K562 (cell line): Measurements from ENCODE around the gene PRKCE. TPM values are rescaled to one million over a fixed set of nuclear protein-coding genes. Genes with fewer than 3 reads are reported as not detected.

ENCODE experiments used
- ATAC-seq: fragments of 200-7000 bp; cut with Tn5 transposase; 3 replicates; pipeline ENCODE4 v1.9.1; 2020; ENCODE audit warnings: moderate library complexity
- BruUV-seq: library from RNA; stranded (reverse); fragments of 400-500 nt; replicated peaks from 2 replicates; lab custom pipeline; 2021; lab: Mats Ljungman, UMichigan
- CTCF ChIA-PET: fragments of 300-600 bp; formaldehyde crosslinking; extraction: SDS; loops from one replicate; lab custom pipeline; 2021; ENCODE audit warnings: low intra/inter-chr PET ratio; lab: Yijun Ruan, JAX
- POLR2A ChIA-PET: fragments of 300-600, 350-650 bp; sonication (Branson Sonifier 250); formaldehyde crosslinking; extraction: SDS; loops from one replicate; lab custom pipeline; 2021; ENCODE audit warnings: antibody characterized with exemption, inconsistent platforms; lab: Yijun Ruan, JAX
- DNase-seq, 4 experiments: peaks; one replicate each; pipeline versions ENCODE4 v3.0.0 to v3.0.0-alpha.2; 2011 to 2018; ENCODE audit warnings: low spot score in 3 of 4, mixed read lengths in 3 of 4; ENCODE audit errors: extremely low read depth in 1 of 4
- FAIRE-seq: peaks from 2 replicates; lab custom pipeline; 2011; peaks lifted over from hg19 to GRCh38; lab: Jason Lieb, UNC
- H2AFZ ChIP-seq: 2 replicates; pipeline ENCODE4 v1.6.0; 2011; ENCODE audit warnings: low read depth, low read length, control low read depth, inconsistent platforms
- H3K27ac ChIP-seq: fragments of 200-600 bp; 3 replicates; pipeline ENCODE4 v1.8.0; 2011; ENCODE audit warnings: low read depth, mild to moderate bottlenecking, control low read depth, inconsistent platforms, low read length, moderate library complexity, mixed read lengths; ENCODE audit errors: extremely low read depth
- H3K27me3 ChIP-seq, 2 experiments: fragments of 300-600 bp in 1 of 2; 2 replicates in 1 of 2; 3 replicates in 1 of 2; pipeline versions ENCODE4 v1.6.0 to v1.8.0; 2011; ENCODE audit warnings: inconsistent platforms in 2 of 2, low read length in 2 of 2, mild to moderate bottlenecking in 1 of 2, mixed read lengths in 1 of 2, moderate library complexity in 1 of 2; ENCODE audit not compliant: control insufficient read depth in 2 of 2, insufficient read depth in 2 of 2
- H3K36me3 ChIP-seq: fragments of 300-600 bp; 3 replicates; pipeline ENCODE4 v1.8.0; 2011; ENCODE audit warnings: mild to moderate bottlenecking, low read length, inconsistent platforms; ENCODE audit not compliant: control insufficient read depth, insufficient read depth
- H3K4me1 ChIP-seq, 2 experiments: fragments of 200-600 bp in 1 of 2; replicated peaks in 1 of 2; 2 replicates in 1 of 2; 3 replicates in 1 of 2; pipeline versions ENCODE4 v1.5.1 to v1.8.0; 2011; ENCODE audit warnings: inconsistent platforms in 2 of 2, low read length in 2 of 2, mild to moderate bottlenecking in 1 of 2, mixed read lengths in 1 of 2, moderate library complexity in 1 of 2; ENCODE audit not compliant: control insufficient read depth in 2 of 2, insufficient read depth in 2 of 2
- H3K4me2 ChIP-seq: 2 replicates; pipeline ENCODE4 v1.6.1; 2011; ENCODE audit warnings: low read length, control low read depth, inconsistent platforms, mixed read lengths; ENCODE audit not compliant: insufficient read depth
- H3K4me3 ChIP-seq: fragments of 200-600 bp; sonication (generic), shearing (Covaris generic); 2 replicates; pipeline ENCODE4 v1.5.1; 2016; ENCODE audit warnings: control low read depth, inconsistent platforms
- H3K79me2 ChIP-seq: fragments of 200-600 bp; 3 replicates; pipeline ENCODE4 v1.8.0; 2011; ENCODE audit warnings: low read length, inconsistent platforms; ENCODE audit not compliant: control insufficient read depth, insufficient read depth
- H3K9ac ChIP-seq, 2 experiments: 2 replicates each; pipeline versions ENCODE4 v1.6.0 to v1.6.1; 2011; ENCODE audit warnings: low read depth in 2 of 2, low read length in 2 of 2, control low read depth in 1 of 2, inconsistent platforms in 1 of 2, mild to moderate bottlenecking in 1 of 2, mixed read lengths in 1 of 2; ENCODE audit not compliant: insufficient read depth in 1 of 2
- H3K9me1 ChIP-seq: one replicate; pipeline ENCODE4 v1.6.0; 2011; ENCODE audit warnings: inconsistent platforms, mild to moderate bottlenecking, low read length, moderate library complexity; ENCODE audit not compliant: control insufficient read depth, insufficient read depth
- H3K9me3 ChIP-seq: replicated peaks from 2 replicates; pipeline ENCODE4 v1.5.1; 2011; ENCODE audit warnings: low read depth, low read length, inconsistent platforms; ENCODE audit not compliant: control insufficient read depth, insufficient read depth
- H4K20me1 ChIP-seq: replicated peaks from 2 replicates; pipeline ENCODE4 v1.6.1; 2011; ENCODE audit warnings: low read length, inconsistent platforms, mixed read lengths; ENCODE audit not compliant: control insufficient read depth, insufficient read depth
- DDX20 ChIP-seq: fragments of 450-650 bp; IDR thresholded peaks from 2 replicates; pipeline ENCODE4 v1.6.1; 2016; ENCODE audit warnings: missing genetic modification characterization, low read depth, mild to moderate bottlenecking, missing compliant biosample characterization, moderate library complexity
- FOXK2 ChIP-seq, 2 experiments: fragments of 450-650 bp; IDR thresholded peaks in 1 of 2; conservative IDR thresholded peaks in 1 of 2; 2 replicates each; pipeline ENCODE4 v1.6.1; 2016; ENCODE audit warnings: low read depth in 2 of 2, mild to moderate bottlenecking in 1 of 2
- KLF10 ChIP-seq: fragments of 250-450 bp; sonication (Bioruptor Pico); IDR thresholded peaks from 2 replicates; pipeline ENCODE4 v1.6.1; 2021; ENCODE audit warnings: matching md5 sums
- NBN ChIP-seq: fragments of 450-650 bp; IDR thresholded peaks from 2 replicates; pipeline ENCODE4 v1.6.1; 2016; ENCODE audit warnings: low read depth, mild to moderate bottlenecking
- NR2F6 ChIP-seq: fragments of 450-650 bp; formaldehyde crosslinking; IDR thresholded peaks from 2 replicates; pipeline ENCODE4 v1.4.0; 2020; ENCODE audit warnings: mild to moderate bottlenecking
- PCBP2 ChIP-seq: fragments of 200-400 bp; formaldehyde crosslinking; IDR thresholded peaks from 2 replicates; pipeline ENCODE4 v1.6.1; 2018; ENCODE audit warnings: low read length, low read depth, mild to moderate bottlenecking, moderate library complexity; ENCODE audit not compliant: poor library complexity, severe bottlenecking
- RBM17 ChIP-seq: fragments of 200-400 bp; formaldehyde crosslinking; IDR thresholded peaks from 2 replicates; pipeline ENCODE4 v1.6.1; 2017; ENCODE audit warnings: low read depth, mild to moderate bottlenecking, low read length, borderline replicate concordance
- SMAD4 ChIP-seq: fragments of 250-450 bp; sonication (Bioruptor Pico); conservative IDR thresholded peaks from 2 replicates; pipeline ENCODE4 v1.8.0; 2021; ENCODE audit warnings: inconsistent platforms, mild to moderate bottlenecking, moderate library complexity
- TAF7 ChIP-seq: fragments of 450-650 bp; IDR thresholded peaks from 2 replicates; pipeline ENCODE4 v1.6.1; 2016; ENCODE audit warnings: missing genetic modification characterization, missing compliant biosample characterization
- TOE1 ChIP-seq, 2 experiments: fragments of 450-650 bp in 1 of 2; sonication (generic) in 1 of 2; formaldehyde crosslinking in 1 of 2; IDR thresholded peaks; 2 replicates each; pipeline versions ENCODE4 v1.7.1 to v1.8.0; 2016 to 2022; ENCODE audit warnings: borderline replicate concordance in 2 of 2, mild to moderate bottlenecking in 2 of 2, antibody characterized with exemption in 1 of 2, inconsistent platforms in 1 of 2, low read depth in 1 of 2, missing genetic modification reagents in 1 of 2, moderate library complexity in 1 of 2
- ZNF174 ChIP-seq: fragments of 250-450 bp; sonication (Bioruptor Pico); IDR thresholded peaks from 2 replicates; pipeline ENCODE4 v1.4.0; 2020; ENCODE audit warnings: mild to moderate bottlenecking
- ZNF23 ChIP-seq: fragments of 250-450 bp; sonication (Bioruptor Pico); IDR thresholded peaks from 2 replicates; pipeline ENCODE4 v1.4.0; 2020; ENCODE audit warnings: mild to moderate bottlenecking
- WGBS: fragments of 100-300 bp; shearing (Covaris generic); methylation state at CpG from one replicate; pipeline ENCODE4 v1.1.6; 2016; ENCODE audit warnings: low coverage, mixed read lengths; ENCODE audit not compliant: insufficient coverage; ENCODE audit errors: missing lambda C conversion rate; 5-methylcytosine and 5-hydroxymethylcytosine counted together
- in situ Hi-C: fragments of 300-500 bp; cut with MboI; formaldehyde crosslinking; loops from 4 replicates; pipeline ENCODE4 v1.15.0; 2018; ENCODE audit warnings: inconsistent platforms, mixed read lengths
- intact Hi-C: fragments of 100-400 bp; cut with micrococcal nuclease; formaldehyde crosslinking; loops from 2 replicates; pipeline ENCODE4 v1.14.2; 2022
- polyA plus RNA-seq, 8 experiments: library from polyadenylated mRNA; depleted of rRNA in 4 of 8; stranded (reverse) in 5 of 8; unstranded in 3 of 8; fragments of >200 nt; fragmentation: Nextera tagmentation in 2 of 8; fragmentation: Illumina TruSeq in 1 of 8; extraction: Ambion mirVana in 2 of 8; extraction: Trizol in 1 of 8; gene quantifications; 2 replicates each; pipeline versions ENCODE4 v1.2.1 to v1.2.3, GENCODE V29; 2011 to 2014; ENCODE audit warnings: inconsistent platforms in 1 of 8, missing spikeins in 1 of 8
- total RNA-seq, 7 experiments: library from RNA; depleted of rRNA in 6 of 7; stranded (reverse); fragments of >200 nt in 6 of 7; fragmentation: Illumina TruSeq in 2 of 7; extraction: Trizol in 2 of 7; gene quantifications; 2 replicates each; pipeline versions ENCODE4 v1.2.1 to v1.2.3, GENCODE V29; 2011 to 2021; ENCODE audit warnings: low replicate concordance in 1 of 7
- TF ChIP-seq, protein P1 (sequence below): fragments of 250-450 bp; sonication (Bioruptor Pico); IDR thresholded peaks from 2 replicates; pipeline ENCODE4 v1.4.0; 2020; ENCODE audit warnings: mild to moderate bottlenecking

The PRKCE gene
- total and polyA plus RNA-seq, 9 of the 15 experiments (the other 6 are each of a cell fraction or from before 2014, with no cell fraction given), result 0.06 to 1.0 (median 0.22) TPM; not detected in 1

DNA sequence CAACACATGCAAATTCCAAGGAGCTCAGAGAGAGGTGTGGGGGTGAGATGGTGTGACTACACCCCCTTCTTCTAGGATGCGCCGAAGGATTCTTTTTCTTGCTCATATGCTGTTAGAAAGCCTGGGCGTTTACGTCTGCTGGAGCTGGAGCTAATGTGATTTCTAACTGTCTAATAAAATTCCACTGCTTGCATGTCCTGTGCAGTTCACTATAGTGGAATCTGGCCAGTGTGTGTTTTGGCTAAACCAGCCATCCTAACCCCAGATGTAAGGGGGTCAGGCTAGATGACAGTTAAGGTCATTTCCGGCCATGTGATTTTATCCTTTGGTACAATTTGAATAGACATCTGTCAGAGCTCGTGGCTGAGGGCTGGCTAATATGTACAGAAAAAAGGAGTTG lies 194.1 kb downstream of the PRKCE start (continued):
- no peak for TF ChIP-seq DDX20 (tag)
- TF ChIP-seq NR2F6 (CRISPR knock-in tag), result no peak

DNA sequence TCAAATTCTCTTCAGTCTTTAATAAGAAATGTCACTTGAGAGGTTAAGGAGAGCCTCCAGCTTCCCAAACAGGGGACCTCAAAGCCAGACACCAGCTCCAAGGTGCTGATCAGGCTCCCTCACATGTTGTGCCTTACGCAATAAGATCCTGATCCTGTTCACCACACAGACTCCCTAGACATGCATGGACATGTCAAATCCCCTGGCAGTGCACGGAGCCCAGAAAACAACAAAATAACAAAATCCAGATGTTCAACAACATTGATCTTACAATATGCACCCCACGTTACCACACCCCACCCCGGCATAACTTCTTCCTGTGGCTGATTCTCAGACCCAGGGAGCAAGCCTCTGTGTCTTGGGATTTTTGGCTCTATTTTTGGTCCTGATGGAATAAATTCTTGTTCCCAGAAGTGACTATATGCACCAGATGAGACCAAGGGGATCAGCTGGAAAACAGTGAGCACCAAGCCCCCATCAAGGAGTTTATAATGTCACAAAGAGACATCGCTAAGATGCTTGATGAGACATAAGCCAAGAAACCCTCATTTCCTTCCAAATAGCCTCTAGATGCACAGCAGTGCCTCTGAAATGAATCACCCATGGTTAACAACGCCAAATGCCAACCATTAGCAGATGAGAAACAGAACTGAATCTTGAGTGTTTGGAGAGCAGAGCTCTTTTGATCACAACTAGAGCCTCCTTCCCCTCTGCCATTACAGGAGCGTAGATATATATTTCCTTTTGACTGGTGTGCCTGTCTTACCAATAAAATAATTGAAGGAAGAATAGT lies 198.2 kb downstream of the PRKCE start:
- Histone ChIP-seq H3K9me1 (no peaks in the 10 kb centered on the region), H3K9me3 (no peaks in the 10 kb centered on the region), H3K27ac (no peak overlapping the region), H3K4me3 (no peak overlapping the region), H3K9ac (no peak overlapping the region), H3K4me2 (no peak overlapping the region), H3K79me2 (no peaks in the 10 kb centered on the region), H3K36me3 (no peaks in the 10 kb centered on the region), H3K27me3 (peaks cover 11 to 21% of the 10 kb centered on the region in 2 experiments; a peak in 4 of 5 replicates), H4K20me1 (no peaks in the 10 kb centered on the region), H3K4me1 (no peaks in the 10 kb centered on the region), H2AFZ (no peak overlapping the region)
- no TSS peak for BruUV-seq
- 2% methylated on average over 7 of the region's 7 CpGs for WGBS
- intact Hi-C loops, result no loop called here
- no peak for ATAC-seq
- no peak for FAIRE-seq
- POLR2A ChIA-PET, result interaction anchor here (0.9 to 1.1 kb wide), 3 partner anchors 9 to 57 kb away, joined by 3 to 4 read pairs (median 4); no protein-coding TSS in a partner anchor
- no peak for DNase-seq
- CTCF ChIA-PET, result no interaction called here
- in situ Hi-C loops, result no loop called here
- TF ChIP-seq ZNF174 (CRISPR knock-in tag) (no peak), PCBP2 (no peak), TOE1 (IDR thresholded peaks at IDR 0.05; ENCODE audit: borderline replicate concordance) (no peak), TOE1 (CRISPR knock-in tag; IDR thresholded peaks at IDR 0.05; ENCODE audit: borderline replicate concordance, low read depth) (no peak), RBM17 (no peak), KLF10 (no peak), TAF7 (tag) (no peak), FOXK2 (conservative IDR thresholded peaks at IDR 0.05 in 1 of 2, IDR thresholded peaks at IDR 0.05 in 1 of 2; ENCODE audit: low read depth in 2 of 2) (no peak), SMAD4 (no peak), NBN (no peak), ZNF23 (CRISPR knock-in tag) (no peak)
- TF ChIP-seq, protein P1, sequence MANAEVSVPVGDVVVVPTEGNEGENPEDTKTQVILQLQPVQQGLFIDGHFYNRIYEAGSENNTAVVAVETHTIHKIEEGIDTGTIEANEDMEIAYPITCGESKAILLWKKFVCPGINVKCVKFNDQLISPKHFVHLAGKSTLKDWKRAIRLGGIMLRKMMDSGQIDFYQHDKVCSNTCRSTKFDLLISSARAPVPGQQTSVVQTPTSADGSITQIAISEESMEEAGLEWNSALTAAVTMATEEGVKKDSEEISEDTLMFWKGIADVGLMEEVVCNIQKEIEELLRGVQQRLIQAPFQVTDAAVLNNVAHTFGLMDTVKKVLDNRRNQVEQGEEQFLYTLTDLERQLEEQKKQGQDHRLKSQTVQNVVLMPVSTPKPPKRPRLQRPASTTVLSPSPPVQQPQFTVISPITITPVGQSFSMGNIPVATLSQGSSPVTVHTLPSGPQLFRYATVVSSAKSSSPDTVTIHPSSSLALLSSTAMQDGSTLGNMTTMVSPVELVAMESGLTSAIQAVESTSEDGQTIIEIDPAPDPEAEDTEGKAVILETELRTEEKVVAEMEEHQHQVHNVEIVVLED (CRISPR knock-in tag), result no peak
